NK-92 treated with Interleukin-12 subunit alpha and Interleukin-12 subunit beta, amount 100 ng/mL, for 24 hours (cell line): ENCODE results near the gene ATP9B.
"Not testable (repeated sequence)": the region's sequence is repeated elsewhere in the genome, so short reads cannot be mapped to it uniquely, and the experiment has no call there.

Experiments used
- DNase-seq: peaks from one replicate; lab custom pipeline; 2025; lab: John Stamatoyannopoulos, UW

Gene ATP9B

DNA sequence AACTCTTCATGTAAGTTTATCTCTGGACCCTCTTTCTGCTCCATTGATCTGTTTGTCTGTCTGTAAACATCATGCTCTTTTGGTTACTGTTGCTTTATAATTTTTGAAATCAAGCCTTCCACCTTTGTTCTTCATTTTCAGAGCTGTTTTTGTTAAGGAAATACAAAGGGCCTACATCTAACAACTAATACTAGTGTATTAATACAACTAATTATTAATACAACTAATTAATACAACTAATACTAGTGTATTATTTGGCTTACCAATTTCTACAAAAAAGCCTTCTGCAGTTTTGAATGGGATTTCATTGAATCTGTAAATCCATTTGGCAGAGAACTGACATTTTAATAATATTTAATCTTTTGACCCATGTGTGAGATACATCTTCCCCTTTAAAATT lies 66.7 kb downstream of the ATP9B start:
- DNase-seq = no peak

DNA sequence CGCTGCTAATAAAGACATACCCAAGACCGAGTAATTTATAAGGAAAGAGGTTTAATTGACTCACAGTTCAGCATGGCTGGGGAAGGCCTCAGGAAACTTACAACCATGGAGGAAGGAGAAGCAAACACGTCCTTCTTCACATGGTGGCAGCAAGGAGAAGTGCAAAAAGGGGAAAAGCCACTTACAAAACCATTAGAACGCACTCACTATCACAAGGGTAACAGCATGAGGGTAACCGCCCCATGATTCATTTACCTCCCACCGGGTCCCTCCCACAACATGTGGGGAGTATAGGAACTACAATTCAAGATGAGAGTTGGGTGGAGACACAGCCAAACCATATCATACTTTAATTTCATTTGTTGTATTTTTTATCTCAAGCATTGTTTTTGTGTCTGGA lies 67.5 kb downstream of the ATP9B start:
- no peak for DNase-seq

DNA sequence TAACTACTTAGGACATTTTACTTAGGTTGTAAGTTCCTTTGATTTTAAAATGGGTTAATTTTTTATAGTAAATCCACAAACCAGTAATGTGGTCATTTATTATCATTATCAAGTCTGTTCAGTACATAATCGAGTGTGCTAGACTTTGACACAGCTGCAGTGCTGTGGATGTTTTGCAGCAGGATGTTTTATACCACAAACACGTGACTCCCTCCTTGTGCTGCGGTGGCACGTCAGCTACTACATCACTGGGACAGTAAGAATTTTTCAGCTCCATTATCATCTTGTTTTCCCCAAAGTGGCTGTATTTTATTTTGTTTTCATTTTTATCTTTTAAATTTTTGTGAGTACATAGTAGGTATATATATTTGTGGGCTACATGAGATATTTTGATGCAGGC lies 70.0 kb downstream of the ATP9B start:
- no peak for DNase-seq

DNA sequence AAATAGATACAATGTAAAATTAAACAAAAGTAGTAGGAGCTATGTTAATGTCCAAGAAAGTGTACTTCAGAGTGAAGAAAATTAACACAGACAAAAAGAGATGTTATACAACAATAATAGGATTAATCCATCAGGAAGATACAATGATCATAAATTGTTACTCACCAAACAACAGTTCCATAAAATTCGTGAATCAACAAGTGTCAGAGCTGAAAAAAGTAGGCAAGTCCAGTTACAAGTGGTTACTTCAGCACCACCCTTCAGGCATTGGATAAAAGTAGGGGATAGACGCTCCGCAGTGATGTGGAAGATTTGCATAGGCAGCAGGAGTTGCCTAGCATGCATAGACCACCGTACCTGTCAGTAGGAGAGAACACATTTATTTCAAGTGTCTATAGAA lies 77.8 kb downstream of the ATP9B start:
- no peak for DNase-seq

DNA sequence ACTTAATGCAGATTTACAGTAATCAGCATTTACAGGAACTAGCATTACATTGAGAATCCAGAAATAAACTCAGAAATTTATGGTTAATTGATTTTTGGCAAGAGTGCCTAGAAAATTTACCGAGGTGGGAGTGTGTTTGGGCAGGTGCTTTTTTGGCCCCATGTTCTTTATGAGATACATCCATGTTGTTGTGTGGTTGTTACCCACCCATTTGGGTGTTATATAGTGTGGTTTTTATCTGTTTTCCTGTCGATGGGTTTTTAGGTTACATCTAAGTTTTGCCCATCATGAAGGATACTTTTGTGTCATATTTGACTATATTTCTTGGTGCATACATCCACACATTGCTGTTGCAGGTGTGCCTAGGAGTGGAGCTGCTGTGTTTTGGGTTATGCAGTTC lies 82.0 kb downstream of the ATP9B start:
- DNase-seq = no peak

DNA sequence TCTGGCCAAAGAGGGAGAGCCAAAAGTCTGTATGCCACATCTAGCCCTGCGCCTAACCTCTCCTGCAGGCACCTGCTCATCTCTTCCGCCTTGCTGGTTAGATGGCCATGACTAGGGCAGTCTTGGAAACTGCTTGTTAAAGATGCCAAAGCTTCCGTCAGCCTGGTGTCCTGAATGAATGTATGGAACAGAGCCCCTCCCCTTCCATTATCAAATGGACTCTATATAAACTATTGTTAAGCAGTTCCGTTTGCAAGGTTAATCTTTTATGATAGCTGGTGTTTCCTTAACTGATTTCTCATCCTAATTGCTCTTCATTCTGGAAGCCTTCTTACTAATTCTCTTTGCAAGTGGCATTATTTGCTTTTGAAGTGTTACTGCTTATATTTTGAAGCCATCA lies 87.1 kb downstream of the ATP9B start:
- no peak for DNase-seq

DNA sequence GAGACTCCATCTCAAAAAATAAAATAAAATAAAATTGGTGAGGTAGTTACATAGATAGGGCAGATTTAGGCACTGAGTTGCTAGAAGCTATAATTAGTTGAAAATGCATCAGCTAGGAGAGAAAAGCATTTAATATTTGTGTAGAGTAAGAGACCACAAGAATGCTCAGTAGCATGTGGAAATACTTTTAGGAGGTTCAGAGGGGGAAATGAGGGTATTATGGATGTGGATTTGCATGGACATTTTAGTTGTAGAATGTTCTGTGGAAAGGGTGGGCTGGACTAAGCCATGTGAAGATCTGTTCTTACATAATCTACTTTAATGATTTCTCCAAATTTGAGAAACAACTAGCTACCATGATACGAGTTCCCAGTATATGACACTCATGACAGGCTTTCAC lies 95.5 kb downstream of the ATP9B start:
- DNase-seq = no peak

DNA sequence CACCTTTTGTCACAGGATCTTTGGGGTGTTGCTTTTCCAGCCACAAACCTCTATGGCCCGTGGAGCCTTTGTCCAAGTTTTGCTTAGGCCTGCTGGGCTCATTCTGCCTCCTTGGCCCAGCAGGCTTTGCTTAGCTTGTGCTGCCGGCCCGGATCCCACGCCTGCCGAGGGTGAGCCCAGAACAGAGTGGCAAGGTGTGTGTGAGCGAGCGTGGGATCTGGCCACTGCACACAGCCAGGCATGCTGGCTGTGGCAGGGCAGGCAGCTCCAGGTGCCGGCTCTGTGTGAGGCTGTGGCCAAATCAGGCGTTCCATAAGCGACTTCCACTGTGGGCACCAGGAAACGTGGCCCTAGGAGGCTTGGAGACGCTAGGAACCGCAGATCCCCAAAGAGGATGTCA lies 97.5 kb downstream of the ATP9B start:
- DNase-seq = no peak

DNA sequence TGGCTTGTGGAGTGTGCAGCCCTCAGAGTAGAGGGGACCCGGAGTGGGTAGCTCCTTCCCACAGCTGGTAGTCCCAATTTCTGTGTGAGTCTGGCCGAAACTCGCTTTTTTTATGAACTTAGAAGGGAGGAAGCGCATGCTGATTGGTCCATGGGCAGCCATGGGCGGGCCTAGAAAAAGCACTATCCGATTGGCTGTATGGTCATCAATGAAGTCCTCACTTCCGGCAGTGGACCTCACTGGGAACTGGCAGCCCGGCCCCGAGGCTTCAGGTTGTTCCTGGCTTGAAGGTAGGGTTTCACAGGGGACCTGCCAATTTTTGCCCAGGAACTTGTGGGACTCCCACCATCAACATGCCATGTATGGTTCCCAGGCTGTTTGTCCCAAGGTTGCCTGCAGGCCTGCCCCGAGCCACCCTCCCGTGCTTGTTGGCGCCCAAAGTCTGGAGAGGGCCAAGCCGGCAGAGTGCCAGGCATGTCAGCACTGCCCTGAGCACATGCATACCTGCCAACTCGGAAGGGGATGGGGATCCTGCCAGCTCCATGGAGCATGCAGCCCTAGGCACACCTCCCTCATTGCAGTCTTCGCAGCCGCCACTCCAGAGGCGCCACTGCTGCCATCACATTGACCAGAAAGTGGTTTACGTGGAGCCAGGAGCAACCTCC lies 98.5 kb downstream of the ATP9B start:
- no peak for DNase-seq

DNA sequence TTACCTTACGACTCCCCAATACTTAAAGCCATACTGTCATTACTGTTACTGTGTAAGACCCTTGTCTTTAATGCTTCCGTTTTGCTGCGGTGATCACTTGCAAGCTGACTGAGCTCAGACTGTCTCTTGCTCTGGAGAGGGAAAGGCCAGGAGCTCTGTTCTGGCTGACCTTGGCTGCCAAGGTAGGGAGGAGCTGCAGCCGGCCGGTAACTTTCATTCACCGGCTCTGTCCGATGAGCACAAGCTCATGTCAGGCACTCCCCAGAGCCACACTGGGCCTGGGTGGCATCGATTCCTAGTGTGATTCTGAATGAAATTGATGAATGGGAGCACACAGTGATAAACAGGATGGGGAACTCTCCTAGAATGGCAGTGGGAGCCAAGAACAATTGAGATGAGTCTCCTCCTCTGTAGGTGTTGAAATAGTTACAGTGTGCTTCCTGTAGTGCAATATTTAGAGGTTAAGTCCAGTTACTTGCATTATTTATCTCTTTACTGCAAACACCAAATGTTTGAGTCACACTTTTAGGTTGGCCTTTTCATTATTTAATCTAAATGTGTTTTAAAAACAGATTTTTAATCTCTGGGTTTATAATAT lies 100.9 kb downstream of the ATP9B start:
- no peak for DNase-seq

DNA sequence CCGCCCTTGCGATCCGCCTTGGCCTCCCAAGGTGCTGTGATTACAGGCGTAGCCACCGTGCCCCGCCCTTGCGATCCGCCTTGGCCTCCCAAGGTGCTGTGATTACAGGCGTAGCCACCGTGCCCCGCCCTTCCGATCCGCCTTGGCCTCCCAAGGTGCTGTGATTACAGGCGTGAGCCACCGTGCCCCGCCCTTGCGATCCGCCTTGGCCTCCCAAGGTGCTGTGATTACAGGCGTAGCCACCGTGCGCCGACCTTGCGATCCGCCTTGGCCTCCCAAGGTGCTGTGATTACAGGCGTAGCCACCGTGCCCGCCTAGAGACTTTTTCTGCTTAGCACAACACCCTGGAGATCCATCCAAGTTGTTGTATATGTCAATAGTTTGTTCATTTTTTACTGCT lies 103.1 kb downstream of the ATP9B start:
- not testable (repeated sequence) for DNase-seq

DNA sequence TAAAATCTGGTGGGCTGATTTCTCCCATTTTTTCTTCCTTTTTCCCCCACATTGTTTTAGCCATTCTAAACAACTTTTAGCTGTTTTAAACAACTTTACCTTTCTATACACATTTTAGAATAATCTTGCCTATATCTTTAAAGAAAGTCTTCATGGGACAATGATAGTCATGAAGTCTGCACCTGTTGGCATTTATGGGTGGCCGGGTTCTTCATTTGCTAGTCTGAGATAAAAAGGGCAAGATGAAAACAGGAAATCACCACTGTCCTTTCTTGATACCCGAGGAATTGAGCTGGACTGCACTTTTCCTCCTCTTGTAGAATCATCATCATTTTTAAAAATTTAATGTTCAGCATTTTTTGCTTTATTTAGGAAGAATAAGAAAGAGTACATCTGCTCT lies 104.5 kb downstream of the ATP9B start:
- DNase-seq = no peak

DNA sequence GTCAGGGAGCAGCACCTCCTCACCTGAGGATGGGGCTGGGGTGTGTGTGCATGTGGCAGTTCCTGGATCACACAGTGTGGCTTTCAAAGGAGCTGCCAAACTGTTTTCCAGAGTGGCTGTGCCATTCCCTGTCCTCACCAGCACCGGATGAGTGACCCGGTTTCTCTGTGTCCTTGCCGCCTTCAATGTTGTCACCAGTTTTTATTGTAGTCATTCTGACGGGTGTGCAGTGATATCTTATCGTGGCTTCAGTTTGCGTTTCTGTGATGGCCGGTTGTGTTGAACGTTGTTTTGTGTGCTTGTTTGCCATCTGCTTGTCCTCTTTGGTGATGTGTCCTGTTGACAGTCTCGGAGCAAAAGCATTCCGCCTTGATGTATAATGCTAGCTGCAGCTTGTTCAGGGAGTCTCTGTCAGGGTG lies 108.9 kb downstream of the ATP9B start:
- DNase-seq = no peak

DNA sequence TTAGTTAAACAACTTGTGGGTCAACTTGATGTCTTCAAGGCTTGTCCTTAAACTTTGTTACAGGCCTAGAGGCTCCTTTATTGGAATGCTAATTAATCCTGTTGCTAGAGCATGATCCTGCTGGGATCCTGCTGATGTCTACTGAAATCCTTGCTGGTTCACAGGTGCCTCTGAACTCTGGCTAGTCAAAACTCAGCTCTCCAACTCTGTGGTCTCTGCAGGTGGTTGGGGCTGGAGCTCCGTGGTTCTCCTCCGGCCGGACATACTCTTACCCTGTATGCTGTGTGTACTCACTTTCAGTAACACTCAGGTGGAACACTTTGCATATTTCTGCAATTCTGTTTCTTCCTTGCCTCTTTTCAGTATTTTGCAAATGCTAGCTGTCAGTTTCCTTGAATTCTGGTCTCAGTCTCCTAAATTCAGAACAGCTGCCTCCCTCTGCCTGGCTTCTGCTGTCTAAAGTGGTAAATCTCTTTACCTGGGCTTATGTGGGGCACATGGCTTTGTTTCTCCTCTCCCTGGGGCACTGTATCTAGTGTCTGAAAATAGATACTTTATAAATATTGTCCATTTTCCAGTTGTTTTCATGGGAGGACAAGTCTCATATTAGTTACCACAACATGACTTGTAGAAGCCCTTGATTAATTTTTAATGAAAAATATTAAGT lies 113.0 kb downstream of the ATP9B start:
- no peak for DNase-seq

DNA sequence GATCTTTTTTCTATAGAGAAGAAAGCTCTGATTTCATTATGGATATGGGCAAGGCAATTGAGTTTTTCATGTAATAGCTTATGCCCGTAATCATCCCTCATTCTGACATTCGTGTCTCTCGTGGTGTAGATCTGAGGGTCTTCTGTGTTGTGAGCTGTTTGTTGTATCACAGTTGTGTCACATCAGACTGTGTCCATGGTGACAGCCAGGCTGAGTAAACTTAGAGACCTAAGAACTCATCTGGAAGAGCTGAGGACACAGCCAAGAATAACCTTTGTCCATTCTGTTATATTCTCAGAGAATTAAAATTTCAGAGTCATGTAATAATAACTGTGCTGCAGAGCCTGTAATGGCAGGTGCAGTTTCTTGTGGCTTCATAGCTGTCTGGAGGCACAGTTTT lies 116.5 kb downstream of the ATP9B start:
- DNase-seq = no peak

DNA sequence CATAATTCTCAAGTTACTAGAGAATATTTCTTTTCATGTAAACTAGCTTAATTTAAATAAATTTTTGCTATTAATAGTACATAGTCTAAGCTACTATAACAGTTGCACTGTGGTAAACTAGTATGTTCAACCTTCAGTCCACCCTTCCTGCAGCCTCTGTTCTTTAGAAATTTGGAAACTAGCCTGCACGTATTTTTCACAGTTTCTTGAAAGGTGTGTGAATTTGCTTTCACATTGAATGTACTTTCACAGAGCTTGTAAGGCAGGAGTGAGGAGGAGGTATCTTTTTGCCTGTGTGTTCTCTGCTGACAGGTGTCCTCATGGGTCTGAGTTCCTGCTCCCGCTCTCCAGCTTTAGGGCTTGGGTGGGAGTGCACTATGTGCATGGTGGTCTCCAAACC lies 117.5 kb downstream of the ATP9B start:
- DNase-seq = no peak

DNA sequence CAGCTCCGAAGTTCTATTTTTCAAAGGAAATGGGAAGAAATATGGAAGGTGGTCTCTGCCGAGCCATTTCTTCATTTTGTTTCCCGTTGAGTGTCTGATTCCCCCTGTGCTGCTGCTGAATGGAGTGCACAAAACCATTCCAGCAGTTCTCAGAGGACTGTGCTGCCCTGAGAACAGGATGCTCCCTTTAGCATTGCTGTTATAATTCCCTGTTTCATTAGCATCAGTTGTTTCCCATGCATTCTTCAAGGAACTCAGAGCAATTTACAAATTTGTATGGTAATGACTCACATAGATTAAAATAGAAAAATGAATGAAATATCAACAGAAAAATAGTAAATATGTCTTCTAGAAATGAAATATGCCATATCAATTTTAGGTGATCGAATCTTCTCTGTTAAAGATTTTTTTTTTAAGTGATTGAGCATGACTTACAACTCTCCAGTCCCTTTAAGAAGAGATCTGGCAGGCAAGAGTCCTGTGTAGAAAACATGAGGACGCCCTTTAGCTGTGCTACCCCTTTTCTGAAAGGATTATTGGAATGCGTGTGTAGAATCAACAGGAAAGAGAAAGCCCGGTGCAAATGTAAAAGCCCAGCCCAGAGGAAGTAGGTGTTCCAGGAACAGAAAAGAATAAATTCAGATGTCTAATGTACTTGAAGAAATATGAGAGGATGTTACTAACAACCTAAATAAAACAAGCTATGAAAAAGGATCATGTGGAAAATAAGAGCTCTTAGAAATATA lies 118.5 kb downstream of the ATP9B start:
- no peak for DNase-seq

DNA sequence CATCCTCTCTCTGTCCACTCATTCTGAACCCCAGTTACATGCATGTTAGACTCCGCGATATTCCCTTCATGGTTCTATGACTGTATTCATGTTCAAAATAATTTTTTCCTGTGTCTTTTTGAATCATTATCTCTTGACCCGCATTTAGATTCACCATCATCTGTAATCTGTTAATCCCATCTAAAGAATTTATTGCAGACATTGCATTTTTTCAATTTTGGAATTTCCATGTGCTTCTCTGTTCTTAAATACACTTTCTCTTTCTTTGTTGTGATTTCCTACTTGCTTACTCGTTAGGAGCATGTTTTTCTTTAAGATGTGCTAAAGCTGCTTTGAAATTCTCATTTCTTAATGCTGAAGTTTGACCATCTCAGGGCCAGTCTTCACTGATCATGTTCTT lies 122.2 kb downstream of the ATP9B start:
- no peak for DNase-seq

DNA sequence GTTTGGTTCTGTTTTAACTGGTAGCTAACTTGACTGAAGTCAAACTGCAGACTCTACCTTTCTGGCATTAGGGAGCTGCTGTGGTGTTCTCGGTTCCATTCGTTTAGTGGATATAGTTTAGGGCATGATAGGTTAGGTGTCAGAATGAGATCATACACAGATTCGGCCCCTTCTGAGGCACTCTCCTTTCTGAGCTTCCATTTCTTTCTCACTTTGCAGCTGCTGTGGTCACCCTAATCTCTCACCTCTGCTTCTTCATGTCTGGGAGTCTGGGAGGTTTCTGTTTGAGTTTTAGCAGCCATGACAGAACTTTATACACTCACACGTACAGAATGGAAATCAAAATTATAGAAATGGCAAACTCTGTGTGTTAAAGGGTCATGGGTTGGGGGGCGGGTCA lies 122.8 kb downstream of the ATP9B start:
- DNase-seq = no peak

DNA sequence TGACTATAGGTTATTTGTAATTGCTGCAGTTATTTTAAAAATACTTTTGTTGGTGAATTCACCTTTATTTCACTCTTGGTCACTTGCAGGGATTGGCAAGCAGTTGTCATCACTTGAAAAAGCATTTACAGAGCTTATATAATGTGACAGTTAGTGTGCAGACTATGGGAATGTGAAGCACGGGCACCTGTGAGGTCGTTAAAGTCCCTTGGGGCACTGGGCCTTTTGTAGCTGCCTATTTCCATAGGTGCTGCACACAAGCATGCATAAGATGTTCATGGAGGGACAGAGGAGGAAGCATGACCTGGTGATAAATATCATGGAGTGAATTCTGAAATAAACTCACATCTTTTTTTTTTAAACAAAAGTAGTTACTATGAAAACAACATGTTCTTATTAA lies 124.6 kb downstream of the ATP9B start:
- DNase-seq = no peak

DNA sequence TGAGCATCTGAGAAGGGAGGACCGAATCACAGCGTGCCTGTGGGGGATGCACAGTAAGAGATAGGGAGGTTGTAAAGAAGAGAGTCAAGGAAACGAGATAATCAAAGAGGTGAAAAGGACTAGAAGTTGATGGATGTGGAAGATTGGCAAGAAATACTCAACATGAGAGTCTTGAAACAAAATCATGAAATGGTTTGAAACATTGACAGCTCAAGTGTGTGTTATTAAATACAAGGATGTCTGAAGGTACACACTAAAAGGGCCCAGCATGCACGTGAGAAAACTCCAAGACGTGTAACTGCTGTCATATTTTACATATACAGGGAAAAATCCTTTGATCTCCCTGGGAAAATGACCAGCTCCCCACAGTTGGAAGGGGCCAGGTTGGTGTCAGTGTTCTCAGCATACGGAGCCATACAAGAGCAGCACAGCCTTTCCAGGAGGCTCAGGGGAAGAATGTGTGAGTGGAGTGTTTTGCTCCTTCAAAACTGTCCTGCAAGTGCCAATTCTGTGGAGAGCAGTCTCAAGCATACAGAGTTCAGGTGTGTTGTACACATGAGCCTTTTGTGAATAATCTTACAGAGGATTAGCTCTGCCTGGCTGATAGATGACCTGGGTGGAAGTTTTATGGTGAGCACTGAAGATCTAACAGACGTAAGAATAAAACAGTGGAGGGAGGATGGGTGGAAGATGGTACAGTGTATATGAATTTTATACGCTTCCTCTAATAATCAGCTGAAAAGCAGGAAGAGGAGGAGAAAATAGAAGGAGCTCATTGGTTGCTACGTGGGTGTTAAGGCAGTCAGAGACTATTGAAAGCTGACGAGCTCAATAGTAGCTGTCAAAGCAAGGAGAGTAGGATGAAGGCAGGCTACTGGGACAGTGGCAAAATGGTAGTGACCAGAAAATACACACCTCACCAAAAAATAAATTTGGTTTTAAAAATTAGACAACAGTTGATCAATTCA lies 126.8 kb downstream of the ATP9B start:
- DNase-seq = no peak

DNA sequence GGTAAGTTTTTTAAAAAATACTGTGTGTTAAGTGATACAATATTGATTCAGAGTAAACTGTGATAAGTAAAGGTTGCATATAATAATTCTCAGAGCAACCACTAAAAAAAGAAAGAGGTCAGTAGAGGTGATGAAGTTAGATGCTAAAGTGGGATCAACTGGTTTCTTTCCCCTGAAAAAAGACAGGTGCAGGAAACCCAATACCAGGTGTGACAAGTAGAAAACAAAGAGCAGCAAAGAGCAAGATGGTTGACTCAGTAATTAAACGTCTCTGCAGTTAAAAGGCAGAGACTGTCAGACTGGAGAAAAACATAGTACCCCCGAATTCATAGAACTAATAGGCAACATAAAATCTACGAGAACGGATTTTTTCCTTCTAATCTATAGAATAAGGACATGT lies 128.3 kb downstream of the ATP9B start:
- no peak for DNase-seq
